Gastroesophageal sphincter (tissue), 3 donors: Measurements from ENCODE around the gene GATAD2B.

Source experiments
- CTCF ChIP-seq, 4 experiments: fragments of 200-600 bp in 2 of 4; fragments of 450-650 bp in 2 of 4; sonication (generic) in 1 of 4; IDR thresholded peaks; one replicate each; pipeline ENCODE4 v1.5.1; 2017 to 2019; ENCODE audit warnings: antibody characterized with exemption in 4 of 4, mild to moderate bottlenecking in 2 of 4, moderate library complexity in 2 of 4
- EP300 ChIP-seq: sonication (generic); formaldehyde crosslinking; IDR thresholded peaks from one replicate; pipeline ENCODE4 v1.6.1; 2017; ENCODE audit warnings: antibody characterized with exemption, mild to moderate bottlenecking
- POLR2A ChIP-seq, 2 donors: fragments of 450-650 bp; IDR thresholded peaks; one replicate each; pipeline ENCODE4 v1.6.1; 2017; ENCODE audit warnings: antibody characterized with exemption in 2 of 2, mild to moderate bottlenecking in 2 of 2, moderate library complexity in 1 of 2
- POLR2AphosphoS5 ChIP-seq: sonication (generic); formaldehyde crosslinking; IDR thresholded peaks from one replicate; pipeline ENCODE4 v1.6.1; 2017; ENCODE audit warnings: antibody characterized with exemption

DNA sequence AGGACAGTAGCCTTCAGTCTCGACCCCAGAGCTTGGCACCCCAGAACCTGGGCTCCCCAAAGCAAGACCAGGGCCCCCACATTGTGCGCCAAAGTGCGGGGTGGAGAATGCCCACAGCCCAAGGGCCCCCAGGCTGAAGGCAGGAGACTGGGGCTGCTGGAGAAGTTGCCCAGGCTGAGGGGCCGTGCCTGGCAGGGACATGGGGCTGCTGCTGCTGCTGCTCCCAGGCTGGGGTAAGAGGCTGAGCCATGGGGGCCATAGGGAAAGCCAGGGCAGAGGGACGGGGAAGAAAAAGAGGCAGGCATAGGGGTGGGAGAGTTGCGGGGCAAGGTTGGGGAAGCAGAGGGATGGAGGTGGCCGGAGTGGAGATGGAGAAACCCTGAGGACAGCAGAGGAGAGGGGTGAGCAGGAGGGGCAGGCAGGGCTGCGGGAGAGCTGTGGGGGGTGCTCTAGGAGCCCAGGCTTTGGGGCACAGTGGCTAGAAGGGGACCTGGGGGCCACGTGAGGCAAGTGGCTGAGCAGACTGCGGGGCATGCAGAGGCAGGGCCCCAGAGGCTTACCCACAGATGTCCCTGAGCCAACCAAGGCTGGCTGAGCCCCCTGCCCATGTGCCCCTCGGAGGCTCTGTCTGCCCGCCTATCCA, 128.7 kb downstream of the GATAD2B start:
- TF ChIP-seq CTCF (IDR thresholded peaks at IDR 0.05) (no peak), POLR2AphosphoS5 (no peak), POLR2A (IDR thresholded peaks at IDR 0.05) (no peak), EP300 (no peak)
